ENCODE data around the gene SNX3.

The SNX3 gene

DNA sequence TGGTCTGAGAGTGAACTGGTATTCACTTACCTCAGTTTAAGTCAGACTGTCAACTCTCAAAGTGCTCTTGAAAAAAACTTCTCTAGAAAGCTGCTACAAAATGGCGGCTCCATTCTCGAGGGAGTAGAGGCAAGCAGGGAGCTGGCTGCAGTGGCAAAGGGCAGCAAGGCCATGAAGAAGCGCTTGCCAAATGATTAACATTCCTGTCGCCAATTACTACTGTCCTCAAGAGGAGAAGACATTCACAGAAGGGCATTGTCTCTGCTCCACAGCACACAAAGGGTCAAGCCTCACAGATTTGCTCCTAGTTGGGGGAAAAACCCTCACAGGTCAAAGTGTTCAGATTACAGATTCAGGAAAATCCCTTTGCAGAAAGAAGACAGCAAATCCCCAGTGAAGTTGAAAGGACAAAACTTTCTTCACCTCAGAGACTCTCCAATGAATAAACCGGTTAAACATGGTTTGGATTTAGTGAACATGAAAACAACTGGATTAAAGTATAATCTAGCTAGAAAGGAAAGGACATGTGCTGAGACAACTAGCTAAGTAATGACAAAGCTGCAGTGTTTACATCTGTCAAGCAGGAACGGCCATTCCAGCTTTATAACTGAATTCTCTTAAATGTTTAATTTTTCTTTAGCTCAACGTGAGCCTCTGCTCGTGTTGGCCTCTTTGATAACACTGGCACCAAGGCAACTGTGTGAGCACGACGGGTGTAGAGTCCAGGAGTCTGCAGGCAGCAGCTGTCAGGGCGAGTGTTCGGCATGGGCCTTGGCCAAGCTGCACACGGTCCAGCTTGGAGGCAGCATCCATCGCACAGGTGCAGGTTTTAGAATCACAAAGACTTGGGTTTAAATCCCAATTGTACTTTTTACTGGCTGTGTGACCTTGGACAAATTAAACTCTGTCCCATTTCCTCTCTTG, 57.4 kb downstream of the SNX3 start:
- no peak for DNase-seq

DNA sequence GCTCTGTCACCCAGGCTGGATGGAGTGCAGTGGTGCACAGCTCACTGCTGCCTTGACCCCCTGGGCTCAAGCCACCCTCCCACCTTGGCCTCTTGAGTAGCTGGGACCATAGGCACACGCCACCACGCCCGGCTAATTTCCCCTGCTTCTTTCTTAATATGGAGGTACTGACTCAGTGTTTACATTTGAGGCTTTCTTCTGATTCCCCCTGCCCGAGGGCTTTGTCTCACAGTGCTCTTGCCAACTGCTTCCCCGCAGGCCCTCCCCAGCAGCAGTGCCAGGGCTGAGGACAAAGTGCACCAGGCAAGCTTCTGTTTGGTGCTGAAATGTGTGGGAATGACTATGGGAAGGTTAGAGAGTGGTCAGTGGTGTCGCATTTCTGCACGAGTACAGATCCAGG, 60.2 kb downstream of the SNX3 start:
- DNase-seq = no peak

DNA sequence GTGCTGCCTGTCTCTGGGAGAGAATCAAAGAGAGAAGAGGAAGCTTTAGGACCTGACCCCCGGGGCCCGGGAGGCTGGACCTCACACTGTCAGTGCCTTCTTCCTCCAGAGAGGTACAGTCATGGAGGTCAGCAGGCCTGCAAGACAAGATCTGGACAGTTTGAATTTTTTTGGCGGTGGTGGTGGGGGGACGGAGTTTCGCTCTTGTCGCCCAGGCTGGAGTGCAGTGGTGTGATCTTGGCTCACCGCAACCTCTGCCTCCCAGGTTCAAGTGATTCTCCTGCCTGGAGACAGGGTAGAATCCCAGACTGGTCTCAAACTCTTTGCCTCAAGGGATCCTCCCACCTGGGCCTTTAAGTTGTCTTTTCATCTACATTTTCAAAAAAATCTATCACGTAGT, 60.7 kb downstream of the SNX3 start:
- no peak for DNase-seq

DNA sequence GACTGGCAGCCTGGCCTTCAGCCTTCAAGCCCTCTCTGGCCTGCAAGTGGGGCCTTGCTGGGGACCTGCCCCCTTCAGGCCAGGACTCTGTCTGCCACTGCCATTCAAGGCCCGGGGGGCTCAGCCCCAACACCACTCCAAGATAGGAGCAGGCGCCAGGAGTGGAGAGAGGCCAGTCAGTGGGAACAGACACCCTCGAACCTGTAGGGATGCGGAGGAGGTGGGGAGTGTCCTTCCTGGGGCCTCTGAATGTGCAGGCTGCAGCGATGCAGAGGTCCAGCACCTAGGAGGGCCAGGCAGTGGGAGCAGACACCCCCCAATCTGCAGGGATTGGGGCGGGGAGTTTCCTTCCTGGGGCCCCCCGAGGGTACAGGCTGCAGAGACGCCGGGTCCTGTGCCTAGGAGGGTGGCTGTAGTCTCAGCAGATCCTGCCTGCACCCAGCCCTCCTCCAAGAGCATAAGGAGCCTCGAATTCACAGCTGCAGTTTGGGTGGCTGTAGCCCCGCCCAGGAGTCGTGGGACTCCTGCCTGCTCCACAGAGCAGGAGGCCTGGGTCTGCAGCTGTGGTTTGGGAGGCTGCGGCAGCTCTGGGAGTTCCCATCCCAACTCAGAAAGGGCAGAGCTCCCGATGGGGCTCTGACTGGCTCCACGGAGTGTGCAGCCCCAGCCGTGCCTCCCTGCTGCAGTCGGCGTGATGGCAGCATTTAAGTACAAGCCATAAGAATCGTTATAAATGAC, 61.9 kb downstream of the SNX3 start:
- no peak for DNase-seq

DNA sequence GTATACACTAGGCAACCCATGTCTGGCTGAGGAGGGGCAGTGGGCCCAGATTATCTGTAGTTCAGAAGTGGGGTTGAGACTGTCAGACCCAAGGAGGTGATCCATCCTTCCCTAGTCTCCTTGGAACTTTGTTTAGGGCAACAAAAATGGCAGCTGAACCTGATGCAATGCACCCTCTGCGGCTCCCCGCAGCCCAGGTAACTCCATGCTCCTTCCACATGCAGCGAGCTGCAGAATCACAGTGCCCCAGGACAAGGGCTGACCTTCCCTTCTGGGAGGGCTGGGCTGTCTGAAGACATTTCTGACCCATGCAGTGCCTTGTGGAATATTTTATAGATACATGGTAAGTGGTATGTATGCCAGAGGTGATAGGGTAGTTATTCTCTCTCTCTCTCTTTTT, 65.6 kb downstream of the SNX3 start:
- DNase-seq = no peak

DNA sequence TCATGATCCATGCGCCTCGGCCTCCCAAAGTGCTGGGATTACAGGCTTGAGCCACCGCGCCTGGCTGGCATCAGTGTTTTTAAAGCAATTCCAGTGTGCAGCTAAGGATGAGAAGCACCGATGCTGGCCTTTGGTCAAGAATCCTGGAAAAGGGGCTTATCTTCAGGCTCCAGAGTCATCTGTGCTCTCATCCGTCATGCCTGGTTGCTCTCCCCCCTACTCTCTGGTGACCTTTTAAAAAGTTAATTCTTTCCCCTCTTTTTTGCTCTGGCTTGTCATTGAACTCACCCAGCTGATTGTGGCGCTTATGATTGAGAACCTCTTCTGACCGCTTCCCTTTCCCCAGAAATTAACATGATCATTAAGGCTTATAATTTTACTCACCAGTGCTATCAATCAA, 66.3 kb downstream of the SNX3 start:
- DNase-seq = no peak

DNA sequence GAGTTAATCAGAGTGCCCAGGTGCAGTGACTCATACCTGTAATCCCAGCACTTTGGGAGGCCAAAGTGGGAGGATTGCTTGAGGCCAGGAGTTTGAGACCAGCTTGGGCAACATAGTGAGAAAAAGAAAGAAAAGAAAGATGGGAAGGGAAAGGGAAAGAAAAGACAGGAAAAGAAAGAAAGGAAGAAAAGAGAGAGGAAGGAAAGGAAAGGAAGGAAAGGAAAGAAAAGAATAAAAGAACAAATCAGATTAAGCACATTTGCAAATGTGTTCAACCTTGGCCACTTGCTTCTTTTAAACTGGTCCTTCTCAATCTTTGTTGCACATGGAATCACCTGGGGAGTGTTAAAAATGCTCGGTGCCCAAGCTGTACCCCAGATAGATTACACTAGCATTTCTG, 67.0 kb downstream of the SNX3 start:
- no peak for DNase-seq

DNA sequence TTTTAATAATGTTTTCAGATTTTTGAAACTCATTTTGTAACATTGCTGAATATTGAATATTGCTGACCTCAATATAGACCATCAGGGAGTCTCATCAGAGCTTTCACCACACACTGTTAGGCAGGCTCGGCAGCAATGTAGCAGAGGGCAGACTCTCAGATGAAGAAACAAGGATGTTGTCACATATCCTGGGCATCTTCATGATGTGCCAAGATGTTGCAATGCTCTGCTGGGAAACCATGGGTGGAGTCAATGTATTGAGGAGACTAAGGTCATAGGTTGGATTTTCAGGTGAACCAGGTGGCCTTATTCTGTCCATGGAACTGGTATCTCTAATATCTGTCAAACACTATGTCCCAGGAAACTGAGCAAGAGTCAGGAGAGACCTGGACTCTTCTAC, 67.7 kb downstream of the SNX3 start:
- no peak for DNase-seq

DNA sequence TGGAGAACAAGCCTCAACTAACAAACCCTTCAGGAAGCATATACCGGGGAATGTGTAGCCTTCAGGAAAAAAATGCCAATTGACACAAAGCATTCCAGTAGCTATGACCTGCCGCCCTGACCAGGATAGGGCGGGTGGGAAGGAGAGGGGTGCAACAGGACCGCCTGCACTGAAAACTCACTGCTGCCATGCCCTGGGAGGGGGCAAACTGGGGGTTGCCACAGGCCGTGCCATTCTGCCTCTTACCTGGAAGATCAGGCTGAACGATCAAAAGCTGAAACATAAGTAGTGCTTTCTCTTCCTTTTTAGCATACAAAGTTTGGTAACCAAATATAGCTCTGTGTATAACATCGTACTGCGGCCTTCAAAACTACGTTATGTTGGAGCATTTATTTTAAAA, 73.3 kb downstream of the SNX3 start:
- no peak for DNase-seq

DNA sequence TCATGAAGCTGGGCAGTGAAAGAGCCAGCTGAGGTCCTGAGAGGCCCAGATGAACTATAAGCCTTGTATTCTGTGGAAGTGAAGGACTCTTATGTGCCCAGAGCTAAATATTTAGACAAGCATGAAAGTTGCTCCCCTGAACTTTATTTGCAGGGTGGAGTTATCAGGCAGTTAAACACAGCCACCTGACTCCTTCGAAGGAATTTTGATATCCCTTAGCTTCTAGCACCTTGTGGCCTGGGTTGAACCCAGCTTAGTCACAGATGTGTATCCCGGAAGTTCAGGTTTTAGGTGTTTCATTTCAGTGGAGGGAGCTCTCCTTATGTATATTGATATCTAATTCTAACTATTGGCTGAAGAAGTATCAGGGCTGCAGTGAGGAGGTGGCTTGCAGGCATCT, 74.6 kb downstream of the SNX3 start:
- no peak for DNase-seq

DNA sequence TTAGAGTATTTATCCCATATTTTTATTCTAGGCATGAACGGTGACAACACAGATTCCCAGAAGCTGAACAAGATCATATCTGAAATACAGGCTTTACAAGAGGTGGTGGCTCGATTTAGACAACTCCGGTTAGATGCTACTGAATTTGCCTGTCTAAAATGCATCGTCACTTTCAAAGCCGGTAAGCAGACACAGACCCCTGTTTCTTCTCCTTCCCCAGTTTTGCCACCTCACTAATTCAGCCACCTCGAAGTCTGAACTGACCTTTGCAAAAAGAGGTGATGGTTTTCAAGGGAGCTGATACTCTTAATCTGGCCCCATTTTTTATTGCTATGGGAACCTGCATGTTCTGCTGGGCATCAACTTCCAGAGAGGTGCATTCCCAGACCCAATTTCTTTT, 80.1 kb downstream of the SNX3 start:
- DNase-seq = no peak

DNA sequence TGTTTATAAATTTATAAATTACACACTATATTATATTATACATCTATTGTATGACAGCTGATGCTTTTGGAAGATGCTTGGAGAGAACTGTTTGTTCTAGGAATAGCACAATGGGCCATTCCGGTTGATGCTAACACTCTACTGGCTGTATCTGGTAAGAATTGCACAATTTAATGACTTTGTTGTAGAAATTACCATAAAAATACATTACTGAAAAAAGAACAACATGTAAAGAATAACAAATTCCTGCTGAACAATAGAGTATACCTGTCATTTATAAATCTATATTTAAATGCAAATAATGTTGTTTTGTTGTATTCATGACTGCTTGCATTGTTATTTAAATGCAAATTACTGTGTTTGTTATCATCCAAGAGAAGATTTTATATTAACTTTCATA, 80.6 kb downstream of the SNX3 start:
- DNase-seq = no peak

DNA sequence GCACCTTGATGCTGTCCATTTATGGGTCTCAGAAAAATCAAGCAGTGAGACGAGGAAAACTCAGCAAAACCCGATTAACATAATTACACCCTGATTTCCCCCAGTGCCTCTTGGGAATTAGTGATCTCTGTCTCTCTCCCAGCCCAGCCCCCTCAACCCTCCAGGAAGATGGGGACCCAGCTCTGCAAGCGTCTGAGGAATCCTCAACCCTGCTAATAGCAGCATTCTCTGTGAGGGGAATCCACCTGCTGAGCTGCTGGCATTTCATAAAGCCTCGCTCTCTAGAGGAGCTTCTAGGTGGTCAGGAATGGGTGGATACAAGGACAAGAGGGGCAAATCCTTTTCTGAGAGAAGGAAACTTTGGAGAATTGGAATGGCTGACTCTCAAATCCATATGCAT, 81.1 kb downstream of the SNX3 start:
- no peak for DNase-seq

DNA sequence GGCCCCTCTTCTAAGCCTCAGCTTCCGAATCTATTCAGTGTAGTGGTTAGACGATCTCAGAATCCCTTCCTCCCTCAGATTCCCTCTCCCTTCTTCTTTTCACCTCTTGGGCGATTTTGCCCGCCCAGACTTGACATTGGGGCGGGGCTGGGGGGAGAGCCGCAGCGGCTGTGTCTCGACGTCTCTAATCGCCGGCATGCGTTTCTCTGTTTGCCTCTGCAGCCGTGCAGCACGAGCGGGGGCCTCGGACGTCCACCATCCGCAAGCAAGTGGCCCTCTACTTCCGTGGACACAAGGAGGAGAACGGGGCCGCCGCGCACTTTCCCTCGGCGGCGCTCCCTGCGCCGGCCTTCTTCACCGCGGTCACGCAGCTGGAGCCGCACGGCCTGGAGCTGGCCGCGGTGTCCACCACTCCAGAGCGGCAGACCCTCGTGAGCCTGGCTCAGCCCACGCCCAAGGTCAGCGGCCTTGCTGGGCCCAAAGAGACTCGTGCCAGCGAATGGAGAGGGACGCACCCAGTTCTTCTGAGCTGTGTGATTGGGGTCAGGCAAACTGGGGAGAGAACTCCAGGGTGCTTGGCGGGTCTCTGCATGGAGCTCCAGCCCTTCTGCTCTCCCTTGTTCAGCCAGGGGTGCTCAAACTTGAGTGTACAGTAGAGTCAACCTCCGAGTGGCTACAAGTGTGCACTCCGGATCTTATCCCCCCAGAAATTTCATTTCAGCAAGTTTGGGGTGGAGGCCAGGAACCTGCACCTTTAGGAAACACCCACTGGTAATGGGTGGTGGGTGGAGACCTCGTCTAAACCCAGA, 84.4 kb downstream of the SNX3 start:
- DNase-seq = no peak

DNA sequence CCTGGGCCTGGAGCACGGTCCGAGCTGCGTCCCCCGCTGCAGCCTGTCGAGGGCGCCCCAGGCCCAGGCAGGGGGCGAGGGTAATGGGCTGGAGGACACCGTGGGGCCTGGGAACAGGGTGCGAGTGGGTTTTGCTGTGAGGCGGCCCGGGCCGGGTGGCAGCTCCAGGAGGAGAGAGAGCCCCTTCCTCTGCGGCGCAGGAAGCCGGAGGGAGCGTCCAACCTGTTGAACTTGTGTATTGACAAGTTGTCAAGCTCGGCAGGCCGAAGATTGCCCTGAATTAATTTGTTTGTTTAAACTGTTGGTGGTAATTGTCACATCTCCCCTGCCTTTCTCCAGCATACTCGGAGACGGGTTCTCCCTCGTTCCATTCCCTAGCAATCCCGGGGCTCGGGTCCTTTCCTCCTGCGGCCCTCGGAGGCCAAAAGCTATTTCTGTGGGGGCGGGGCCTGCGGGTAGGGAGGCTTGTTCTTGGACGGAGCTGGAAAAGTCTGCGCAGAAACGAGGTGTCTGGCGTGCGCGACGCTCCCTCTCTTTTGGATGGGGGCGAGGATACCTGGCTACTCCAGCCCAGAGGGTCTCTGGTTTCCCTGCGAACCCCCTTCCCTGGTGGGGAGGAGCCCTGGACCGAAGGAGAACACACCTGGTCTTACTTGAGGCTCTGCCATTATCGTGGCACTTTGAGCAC, 85.1 kb downstream of the SNX3 start:
- DNase-seq = no peak

DNA sequence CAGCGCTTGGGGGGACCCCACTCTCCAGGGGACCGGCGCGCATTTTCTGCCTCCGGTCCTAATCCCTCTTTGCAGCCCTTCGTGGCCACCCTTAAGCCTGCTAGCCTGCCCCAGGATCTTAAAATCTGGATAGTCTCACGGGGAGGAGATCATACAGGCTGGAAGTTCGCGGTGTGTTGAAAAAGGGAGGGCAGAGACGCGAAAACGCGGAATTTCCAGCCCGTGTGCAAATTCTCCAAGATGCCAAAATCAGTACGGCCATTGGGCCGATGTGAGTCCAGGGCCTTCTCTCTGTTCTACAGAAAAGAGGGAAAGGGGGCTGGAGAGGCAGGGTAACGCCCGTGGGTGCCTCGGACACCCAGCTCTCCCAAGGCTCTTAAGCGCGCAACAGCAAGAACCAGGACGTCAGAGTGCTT, 85.7 kb downstream of the SNX3 start:
- no peak for DNase-seq

DNA sequence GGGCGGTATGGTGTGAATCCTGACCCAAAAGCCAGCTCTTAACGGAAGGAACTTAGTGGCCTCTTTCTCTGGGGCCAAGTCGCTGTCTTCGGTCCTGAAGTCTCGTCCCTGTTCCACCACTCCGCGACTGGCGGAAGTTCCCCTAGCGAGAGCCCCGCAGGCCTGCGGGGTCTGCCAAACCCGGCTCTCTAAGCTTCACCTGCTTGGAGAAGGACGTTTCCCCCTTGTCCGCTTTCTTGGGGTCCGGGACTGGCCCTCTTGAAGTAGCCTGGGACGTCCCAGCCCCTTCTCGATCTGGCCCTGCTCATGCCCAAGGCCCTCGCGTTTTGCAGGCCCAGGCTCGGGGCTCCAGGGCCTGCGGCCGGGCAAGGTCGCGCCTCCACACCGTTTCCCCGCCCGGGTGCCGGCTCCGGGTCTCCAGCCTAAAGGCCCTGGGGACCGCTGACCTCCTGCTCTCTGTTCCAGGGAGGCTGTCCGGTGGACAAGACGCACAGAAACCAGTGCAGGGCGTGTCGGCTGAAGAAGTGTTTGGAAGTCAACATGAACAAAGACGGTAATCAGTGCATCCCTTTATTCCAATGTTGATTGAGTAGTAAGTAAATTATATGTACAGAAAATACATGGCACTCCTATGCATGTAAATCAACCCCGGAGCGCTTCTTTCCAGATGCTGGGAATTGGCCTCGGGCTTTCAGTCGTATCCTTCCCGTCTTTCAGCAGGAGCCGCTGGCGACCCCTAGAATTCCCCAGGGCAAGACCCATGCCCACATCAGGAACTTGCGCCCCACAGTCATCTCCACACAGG, 86.3 kb downstream of the SNX3 start:
- DNase-seq = no peak

DNA sequence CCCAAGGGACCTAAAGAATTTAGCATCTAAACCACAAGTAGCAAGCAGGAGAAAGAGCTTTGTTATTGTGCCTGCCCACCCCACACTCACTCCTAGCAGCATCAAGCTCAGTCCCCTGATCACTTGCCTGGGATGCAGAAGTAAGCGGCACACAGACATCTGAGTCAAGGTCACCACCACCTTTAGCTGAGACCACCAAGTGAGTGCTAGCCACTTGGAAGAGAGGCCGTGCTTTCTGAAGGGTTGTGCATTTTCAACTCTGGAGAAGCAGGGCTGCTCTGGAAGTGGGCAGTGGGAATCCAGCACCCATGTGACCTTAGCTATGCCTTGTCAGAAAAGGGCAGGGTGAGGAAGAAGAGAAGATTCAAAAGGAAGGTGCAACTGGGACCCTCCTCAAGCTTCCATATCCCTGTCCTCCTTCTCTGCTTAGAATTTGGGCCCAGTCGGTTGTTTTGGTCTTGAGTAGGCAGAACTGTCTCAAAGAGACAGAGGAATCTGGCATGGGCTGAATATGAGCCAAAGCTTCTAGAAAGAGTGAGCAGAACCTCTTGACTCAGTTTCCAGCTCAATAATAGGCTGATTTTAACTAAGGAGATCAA, 88.8 kb downstream of the SNX3 start:
- no peak for DNase-seq

DNA sequence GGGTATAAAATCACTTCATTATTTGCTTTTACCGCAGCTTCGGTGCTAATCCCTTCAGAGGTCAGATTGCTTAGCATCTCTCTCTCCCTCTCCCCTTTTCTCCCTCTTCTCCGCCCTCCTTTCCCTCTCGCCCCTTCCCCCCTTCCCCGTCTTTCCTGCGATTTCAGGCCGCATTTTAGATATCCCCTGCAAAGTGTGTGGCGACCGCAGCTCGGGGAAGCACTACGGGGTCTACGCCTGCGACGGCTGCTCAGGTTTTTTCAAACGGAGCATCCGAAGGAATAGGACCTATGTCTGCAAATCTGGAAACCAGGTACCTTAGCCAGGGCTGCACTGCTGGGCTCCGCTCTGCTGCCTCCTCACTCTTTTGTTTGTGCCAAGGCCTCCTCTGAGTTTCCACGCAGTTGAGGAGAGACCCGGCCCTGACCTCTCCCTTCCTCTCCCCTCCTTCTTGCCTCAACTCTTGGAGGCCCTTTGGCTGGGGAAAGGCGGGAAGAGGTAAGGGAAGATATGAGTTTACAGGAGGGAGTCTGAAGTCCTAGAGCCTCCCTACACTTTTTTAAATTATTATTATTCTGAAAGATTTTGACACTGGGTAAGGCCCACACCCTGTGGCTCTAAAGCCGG, 89.4 kb downstream of the SNX3 start:
- DNase-seq = no peak

DNA sequence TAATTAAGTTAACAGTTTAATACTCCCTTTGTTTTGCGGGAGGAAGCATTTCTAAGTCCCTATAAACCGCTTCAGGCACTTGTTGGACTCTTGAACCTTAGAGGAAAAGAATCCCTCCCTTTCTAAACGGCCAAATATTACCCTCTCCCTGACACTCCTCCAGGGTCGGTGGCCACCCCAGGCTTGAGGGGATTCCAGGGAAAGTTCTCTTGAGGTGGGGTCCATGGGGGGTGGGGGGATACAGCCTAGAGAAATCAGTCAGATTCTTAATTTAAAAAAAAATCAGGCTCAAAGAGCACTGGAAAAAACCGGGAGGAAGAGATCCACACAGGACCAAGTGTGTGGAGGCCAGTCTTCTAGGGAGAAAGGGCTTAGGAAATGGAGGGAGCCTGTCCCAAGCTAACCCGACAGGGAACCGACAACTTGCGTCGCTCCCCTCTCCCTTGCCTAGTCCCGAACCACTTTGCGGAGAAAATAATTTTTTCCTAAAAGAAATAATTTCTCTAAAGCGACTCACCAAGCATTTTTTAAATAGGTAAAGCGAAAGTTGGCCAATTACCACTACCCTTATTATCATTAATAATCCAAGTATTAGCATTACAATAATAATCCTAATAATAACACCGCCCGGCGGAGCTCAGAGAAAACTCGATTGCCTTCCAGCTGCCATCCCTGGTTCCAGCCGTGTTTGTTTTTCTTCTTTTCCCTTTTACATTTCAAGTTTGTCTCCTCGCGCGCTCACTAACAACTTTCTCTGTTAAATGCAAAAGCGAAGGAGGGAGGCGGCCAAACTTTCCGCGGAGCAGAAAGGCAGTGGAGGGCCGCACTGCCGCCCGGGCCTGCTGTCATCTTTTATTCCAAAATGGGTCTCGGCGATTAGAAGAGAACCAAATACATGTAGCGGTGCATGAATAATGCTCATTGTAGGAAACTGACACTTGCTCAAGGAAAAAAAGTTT, 90.2 kb downstream of the SNX3 start:
- DNase-seq = no peak

Data from NCI-H345 (cell line).